ENCODE measurements around the gene RECQL5. TPM values are rescaled to one million over a fixed set of nuclear protein-coding genes. Genes with fewer than 3 reads are reported as not detected.

The RECQL5 gene
- polyA plus RNA-seq, 1 experiment: 9.3 TPM

DNA sequence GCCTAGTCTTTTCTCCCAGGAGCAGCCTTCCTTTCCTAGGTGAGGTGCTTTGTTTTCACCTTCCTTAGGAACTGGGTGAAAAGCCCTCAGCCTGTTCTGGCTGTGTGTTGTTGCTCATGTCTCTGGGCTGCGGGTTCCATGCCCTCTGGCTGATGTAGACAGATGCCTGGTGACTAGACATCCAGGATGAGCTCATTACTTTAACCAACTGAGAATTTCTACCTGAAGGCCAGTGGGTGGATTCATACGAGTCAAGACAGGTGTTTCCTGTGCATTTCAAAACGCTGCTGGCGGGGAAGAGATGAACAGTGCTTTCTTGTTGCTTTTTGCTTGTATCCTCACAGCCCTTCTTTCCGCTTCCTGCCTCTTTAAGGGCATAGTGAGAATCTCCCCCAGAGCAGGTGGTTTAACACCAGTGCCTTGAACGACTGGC, 22.5 kb upstream of the RECQL5 start:
- CTCF ChIA-PET: interaction anchor here (1.0 to 3.5 kb wide), 3 partner anchors 56 to 64 kb away, joined by 3 to 17 read pairs (median 6); partner anchors contain the start of gene SMIM5
- Histone ChIP-seq H3K27me3 (ENCODE audit: control insufficient read depth, insufficient read depth, low read length) (no peaks in the 10 kb centered on the region), H3K4me3 (ENCODE audit: low read depth, low read length) (no peak overlapping the region), H3K27ac (ENCODE audit: low read depth, low read length) (no peak overlapping the region), H3K9me3 (ENCODE audit: control insufficient read depth, insufficient read depth, low read length) (no peaks in the 10 kb centered on the region)
- POLR2A ChIA-PET: no interaction called here
- TF ChIP-seq, protein P1, sequence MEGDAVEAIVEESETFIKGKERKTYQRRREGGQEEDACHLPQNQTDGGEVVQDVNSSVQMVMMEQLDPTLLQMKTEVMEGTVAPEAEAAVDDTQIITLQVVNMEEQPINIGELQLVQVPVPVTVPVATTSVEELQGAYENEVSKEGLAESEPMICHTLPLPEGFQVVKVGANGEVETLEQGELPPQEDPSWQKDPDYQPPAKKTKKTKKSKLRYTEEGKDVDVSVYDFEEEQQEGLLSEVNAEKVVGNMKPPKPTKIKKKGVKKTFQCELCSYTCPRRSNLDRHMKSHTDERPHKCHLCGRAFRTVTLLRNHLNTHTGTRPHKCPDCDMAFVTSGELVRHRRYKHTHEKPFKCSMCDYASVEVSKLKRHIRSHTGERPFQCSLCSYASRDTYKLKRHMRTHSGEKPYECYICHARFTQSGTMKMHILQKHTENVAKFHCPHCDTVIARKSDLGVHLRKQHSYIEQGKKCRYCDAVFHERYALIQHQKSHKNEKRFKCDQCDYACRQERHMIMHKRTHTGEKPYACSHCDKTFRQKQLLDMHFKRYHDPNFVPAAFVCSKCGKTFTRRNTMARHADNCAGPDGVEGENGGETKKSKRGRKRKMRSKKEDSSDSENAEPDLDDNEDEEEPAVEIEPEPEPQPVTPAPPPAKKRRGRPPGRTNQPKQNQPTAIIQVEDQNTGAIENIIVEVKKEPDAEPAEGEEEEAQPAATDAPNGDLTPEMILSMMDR (IDR thresholded peaks at IDR 0.05; ENCODE audit: low read depth, low read length): no peak
- no peak for DNase-seq (ENCODE audit: low read depth, low spot score)

- CTCF ChIA-PET: interaction anchor here (1.0 to 3.5 kb wide), 3 partner anchors 55 to 61 kb away, joined by 7 to 17 read pairs (median 13); partner anchors contain the start of gene SMIM5
- Histone ChIP-seq H3K9me3 (ENCODE audit: control insufficient read depth, insufficient read depth, low read length) (no peaks in the 10 kb centered on the region), H3K27ac (ENCODE audit: low read depth, low read length) (no peak overlapping the region), H3K27me3 (ENCODE audit: control insufficient read depth, insufficient read depth, low read length) (no peaks in the 10 kb centered on the region), H3K4me3 (ENCODE audit: low read depth, low read length) (no peak overlapping the region)
- TF ChIP-seq, protein P1 (IDR thresholded peaks at IDR 0.05; ENCODE audit: low read depth, low read length): no peak
- no peak for DNase-seq (ENCODE audit: low read depth, low spot score)
- POLR2A ChIA-PET: no interaction called here
Observed at GRCh38 chr17:75688209-75688825, 21.4 kb upstream of the RECQL5 start.

- no peak for DNase-seq (ENCODE audit: low read depth, low spot score)
- Histone ChIP-seq H3K27ac (ENCODE audit: low read depth, low read length) (no peak overlapping the region), H3K27me3 (ENCODE audit: control insufficient read depth, insufficient read depth, low read length) (no peaks in the 10 kb centered on the region)
Observed at GRCh38 chr17:75685499-75685898, 18.5 kb upstream of the RECQL5 start.

GRCh38 chr17:75684924-75685323, 18.0 kb upstream of the RECQL5 start:
- no peak overlapping the region for H3K27ac ChIP-seq (ENCODE audit: low read depth, low read length)
- POLR2A ChIA-PET: no interaction called here
- TF ChIP-seq, protein P1 (IDR thresholded peaks at IDR 0.05; ENCODE audit: low read depth, low read length): no peak

More at GRCh38 chr17:75685499-75685898, 18.5 kb upstream of the RECQL5 start:
- ChIA-PET CTCF (interaction anchor here (1.0 to 8.0 kb wide), 3 partner anchors 63 to 68 kb away, joined by 3 to 85 read pairs (median 3); no protein-coding TSS in a partner anchor), POLR2A (no interaction called here)
- TF ChIP-seq, protein P1 (IDR thresholded peaks at IDR 0.05; ENCODE audit: low read depth, low read length): no peak
- Histone ChIP-seq H3K9me3 (ENCODE audit: control insufficient read depth, insufficient read depth, low read length) (no peaks in the 10 kb centered on the region), H3K4me3 (ENCODE audit: low read depth, low read length) (no peak overlapping the region)

DNA sequence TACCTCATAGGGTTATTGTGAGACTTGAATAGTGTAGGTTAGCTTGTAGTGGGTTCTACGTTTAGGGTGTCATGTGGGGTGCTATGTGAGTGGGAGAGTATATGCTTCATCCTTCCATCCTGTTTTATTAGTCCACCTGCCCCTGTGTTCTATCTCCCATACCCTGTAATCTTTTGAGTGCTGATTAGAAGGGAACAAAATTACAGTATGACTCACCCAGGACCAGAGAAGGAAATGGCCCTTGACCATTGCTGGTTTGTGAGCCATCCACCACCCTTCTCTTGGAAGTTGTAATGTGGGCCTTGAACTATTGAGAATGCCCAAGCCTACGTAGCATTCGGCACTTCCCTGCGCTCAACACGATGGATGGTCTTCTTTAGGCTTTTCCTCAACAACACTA, 17.3 kb upstream of the RECQL5 start:
- Histone ChIP-seq H3K27ac (ENCODE audit: low read depth, low read length) (no peak overlapping the region), H3K27me3 (ENCODE audit: control insufficient read depth, insufficient read depth, low read length) (no peaks in the 10 kb centered on the region), H3K4me3 (ENCODE audit: low read depth, low read length) (no peak overlapping the region), H3K9me3 (ENCODE audit: control insufficient read depth, insufficient read depth, low read length) (no peaks in the 10 kb centered on the region)
- DNase-seq (ENCODE audit: low read depth, low spot score): no peak
- ChIA-PET CTCF (interaction anchor here (1.3 to 8.0 kb wide), 4 partner anchors 9 to 69 kb away, joined by 4 to 85 read pairs (median 12); partner anchors contain the start of gene SMIM5), POLR2A (no interaction called here)
- TF ChIP-seq, protein P1 (IDR thresholded peaks at IDR 0.05; ENCODE audit: low read depth, low read length): no peak

More at GRCh38 chr17:75684924-75685323, 18.0 kb upstream of the RECQL5 start:
- no peak for DNase-seq (ENCODE audit: low read depth, low spot score)
- Histone ChIP-seq H3K4me3 (ENCODE audit: low read depth, low read length) (no peak overlapping the region), H3K9me3 (ENCODE audit: control insufficient read depth, insufficient read depth, low read length) (no peaks in the 10 kb centered on the region), H3K27me3 (ENCODE audit: control insufficient read depth, insufficient read depth, low read length) (no peaks in the 10 kb centered on the region)
- CTCF ChIA-PET: interaction anchor here (1.0 to 8.0 kb wide), 3 partner anchors 51 to 69 kb away, joined by 3 to 85 read pairs (median 13); partner anchors contain the start of gene SMIM5
